Stimulated activated naive CD8-positive, alpha-beta T cell treated with anti-CD3 and anti-CD28 coated beads, Interleukin-15, Interleukin-2, amounts not matched to agents 100 ng/mL and 50 ng/mL, for 24 hours (primary cell): ENCODE results near the gene ATF6.
"Not testable (repeated sequence)": the region's sequence is repeated elsewhere in the genome, so short reads cannot be mapped to it uniquely, and the experiment has no call there.

Experiments
- H3K27ac Mint-ChIP-seq: one replicate; pipeline ENCODE4 v1.8.0; 2021; ENCODE audit warnings: mild to moderate bottlenecking, mixed read lengths
- H3K27me3 Mint-ChIP-seq: one replicate; pipeline ENCODE4 v1.8.0; 2021; ENCODE audit warnings: mixed read lengths
- H3K36me3 Mint-ChIP-seq: one replicate; pipeline ENCODE4 v1.8.0; 2021; ENCODE audit warnings: low read depth, mixed read lengths
- H3K4me1 Mint-ChIP-seq: one replicate; pipeline ENCODE4 v1.8.0; 2021; ENCODE audit warnings: low read depth, mixed read lengths
- H3K4me3 Mint-ChIP-seq: one replicate; pipeline ENCODE4 v1.8.0; 2021; ENCODE audit warnings: mild to moderate bottlenecking, mixed read lengths
- H3K9me3 Mint-ChIP-seq: one replicate; pipeline ENCODE4 v1.8.0; 2021; ENCODE audit warnings: mixed read lengths

The ATF6 gene

GRCh38 chr1:161824618-161825017 is 58.5 kb downstream of the ATF6 start:
- Mint-ChIP-seq H3K36me3 (peaks cover 80% of the 10 kb centered on the region), H3K27me3 (no peaks in the 10 kb centered on the region), H3K9me3 (peaks cover 4% of the 10 kb centered on the region), H3K4me3 (no peak overlapping the region), H3K4me1 (no peaks in the 10 kb centered on the region), H3K27ac (no peak overlapping the region)

GRCh38 chr1:161825831-161826230 is 59.7 kb downstream of the ATF6 start:
- H3K27me3 Mint-ChIP-seq = no peaks in the 10 kb centered on the region
- no peak overlapping the region for H3K27ac Mint-ChIP-seq
- H3K9me3 Mint-ChIP-seq = peaks cover 4% of the 10 kb centered on the region
- H3K4me3 Mint-ChIP-seq = no peak overlapping the region
- no peaks in the 10 kb centered on the region for H3K4me1 Mint-ChIP-seq
- H3K36me3 Mint-ChIP-seq = peaks cover 77% of the 10 kb centered on the region

- peaks cover 4% of the 10 kb centered on the region for H3K9me3 Mint-ChIP-seq
- H3K36me3 Mint-ChIP-seq = peaks cover 75% of the 10 kb centered on the region
- no peaks in the 10 kb centered on the region for H3K27me3 Mint-ChIP-seq
- H3K27ac Mint-ChIP-seq = no peak overlapping the region
- H3K4me1 Mint-ChIP-seq = no peaks in the 10 kb centered on the region
- no peak overlapping the region for H3K4me3 Mint-ChIP-seq
These were observed 60.4 kb downstream of the ATF6 start for GRCh38 chr1:161826478-161826877.

GRCh38 chr1:161827786-161828185 is 61.7 kb downstream of the ATF6 start:
- H3K27me3 Mint-ChIP-seq = no peaks in the 10 kb centered on the region
- peaks cover 4% of the 10 kb centered on the region for H3K9me3 Mint-ChIP-seq
- peaks cover 62% of the 10 kb centered on the region for H3K36me3 Mint-ChIP-seq
- no peak overlapping the region for H3K27ac Mint-ChIP-seq
- no peaks in the 10 kb centered on the region for H3K4me1 Mint-ChIP-seq
- no peak overlapping the region for H3K4me3 Mint-ChIP-seq

- not testable (repeated sequence) for H3K4me3 Mint-ChIP-seq, H3K27me3 Mint-ChIP-seq, H3K9me3 Mint-ChIP-seq, H3K27ac Mint-ChIP-seq, H3K4me1 Mint-ChIP-seq
- peaks cover 51% of the 10 kb centered on the region for H3K36me3 Mint-ChIP-seq
These were observed 66.3 kb downstream of the ATF6 start for GRCh38 chr1:161832299-161832907.

GRCh38 chr1:161834967-161835550 is 68.9 kb downstream of the ATF6 start:
- Mint-ChIP-seq H3K9me3 (no peaks in the 10 kb centered on the region), H3K27me3 (no peaks in the 10 kb centered on the region), H3K27ac (no peak overlapping the region), H3K36me3 (peaks cover 47% of the 10 kb centered on the region), H3K4me1 (peaks cover 4% of the 10 kb centered on the region), H3K4me3 (no peak overlapping the region)

- peaks cover 50% of the 10 kb centered on the region for H3K36me3 Mint-ChIP-seq
- H3K4me1 Mint-ChIP-seq = peaks cover 4% of the 10 kb centered on the region
- no peak overlapping the region for H3K27ac Mint-ChIP-seq
- H3K9me3 Mint-ChIP-seq = no peaks in the 10 kb centered on the region
- H3K4me3 Mint-ChIP-seq = no peak overlapping the region
- no peaks in the 10 kb centered on the region for H3K27me3 Mint-ChIP-seq
These were observed 69.9 kb downstream of the ATF6 start for GRCh38 chr1:161836018-161836417.

GRCh38 chr1:161838362-161838761 is 72.2 kb downstream of the ATF6 start:
- peaks cover 4% of the 10 kb centered on the region for H3K4me1 Mint-ChIP-seq
- no peak overlapping the region for H3K27ac Mint-ChIP-seq
- no peaks in the 10 kb centered on the region for H3K9me3 Mint-ChIP-seq
- peaks cover 67% of the 10 kb centered on the region for H3K36me3 Mint-ChIP-seq
- H3K4me3 Mint-ChIP-seq = no peak overlapping the region
- no peaks in the 10 kb centered on the region for H3K27me3 Mint-ChIP-seq

GRCh38 chr1:161838885-161839284 is 72.8 kb downstream of the ATF6 start:
- Mint-ChIP-seq H3K9me3 (no peaks in the 10 kb centered on the region), H3K4me3 (no peak overlapping the region), H3K36me3 (peaks cover 67% of the 10 kb centered on the region), H3K4me1 (peaks cover 4% of the 10 kb centered on the region), H3K27me3 (no peaks in the 10 kb centered on the region), H3K27ac (no peak overlapping the region)

GRCh38 chr1:161839591-161839990 is 73.5 kb downstream of the ATF6 start:
- peaks cover 4% of the 10 kb centered on the region for H3K4me1 Mint-ChIP-seq
- H3K36me3 Mint-ChIP-seq = peaks cover 67% of the 10 kb centered on the region
- H3K27me3 Mint-ChIP-seq = no peaks in the 10 kb centered on the region
- H3K4me3 Mint-ChIP-seq = no peak overlapping the region
- H3K9me3 Mint-ChIP-seq = no peaks in the 10 kb centered on the region
- peak overlapping the region; percentile 5 for H3K27ac Mint-ChIP-seq

GRCh38 chr1:161840363-161840762 is 74.2 kb downstream of the ATF6 start:
- H3K4me1 Mint-ChIP-seq = peaks cover 4% of the 10 kb centered on the region
- no peaks in the 10 kb centered on the region for H3K27me3 Mint-ChIP-seq
- no peaks in the 10 kb centered on the region for H3K9me3 Mint-ChIP-seq
- peaks cover 75% of the 10 kb centered on the region for H3K36me3 Mint-ChIP-seq
- no peak overlapping the region for H3K4me3 Mint-ChIP-seq
- H3K27ac Mint-ChIP-seq = no peak overlapping the region

- no peaks in the 10 kb centered on the region for H3K4me1 Mint-ChIP-seq
- no peak overlapping the region for H3K27ac Mint-ChIP-seq
- H3K9me3 Mint-ChIP-seq = no peaks in the 10 kb centered on the region
- H3K27me3 Mint-ChIP-seq = no peaks in the 10 kb centered on the region
- H3K4me3 Mint-ChIP-seq = no peak overlapping the region
- H3K36me3 Mint-ChIP-seq = peaks cover 68% of the 10 kb centered on the region
These were observed 77.0 kb downstream of the ATF6 start for GRCh38 chr1:161843156-161843555.

GRCh38 chr1:161844696-161845095 is 78.6 kb downstream of the ATF6 start:
- Mint-ChIP-seq H3K27ac (no peak overlapping the region), H3K4me3 (no peak overlapping the region), H3K27me3 (no peaks in the 10 kb centered on the region), H3K36me3 (peaks cover 69% of the 10 kb centered on the region), H3K9me3 (no peaks in the 10 kb centered on the region), H3K4me1 (peaks cover 10% of the 10 kb centered on the region)

GRCh38 chr1:161848676-161849075 is 82.6 kb downstream of the ATF6 start:
- no peak overlapping the region for H3K27ac Mint-ChIP-seq
- no peaks in the 10 kb centered on the region for H3K9me3 Mint-ChIP-seq
- peaks cover 65% of the 10 kb centered on the region for H3K36me3 Mint-ChIP-seq
- peaks cover 13% of the 10 kb centered on the region for H3K4me1 Mint-ChIP-seq
- H3K4me3 Mint-ChIP-seq = no peak overlapping the region
- no peaks in the 10 kb centered on the region for H3K27me3 Mint-ChIP-seq

- peaks cover 13% of the 10 kb centered on the region for H3K4me1 Mint-ChIP-seq
- peak overlapping the region; percentile 36 for H3K27ac Mint-ChIP-seq
- H3K4me3 Mint-ChIP-seq = no peak overlapping the region
- H3K27me3 Mint-ChIP-seq = no peaks in the 10 kb centered on the region
- H3K9me3 Mint-ChIP-seq = no peaks in the 10 kb centered on the region
- H3K36me3 Mint-ChIP-seq = peaks cover 67% of the 10 kb centered on the region
These were observed 83.4 kb downstream of the ATF6 start for GRCh38 chr1:161849518-161849917.

GRCh38 chr1:161855260-161855659 is 89.1 kb downstream of the ATF6 start:
- Mint-ChIP-seq H3K36me3 (peaks cover 81% of the 10 kb centered on the region), H3K9me3 (no peaks in the 10 kb centered on the region), H3K4me1 (no peaks in the 10 kb centered on the region), H3K27me3 (no peaks in the 10 kb centered on the region), H3K4me3 (no peak overlapping the region), H3K27ac (no peak overlapping the region)
